ENCODE data around the gene NEK6. TPM values are rescaled to one million over a fixed set of nuclear protein-coding genes. Genes with fewer than 3 reads are reported as not detected.

NEK6 gene
- total RNA-seq, 1 donor from 2014 or later, result 23.5 TPM

DNA sequence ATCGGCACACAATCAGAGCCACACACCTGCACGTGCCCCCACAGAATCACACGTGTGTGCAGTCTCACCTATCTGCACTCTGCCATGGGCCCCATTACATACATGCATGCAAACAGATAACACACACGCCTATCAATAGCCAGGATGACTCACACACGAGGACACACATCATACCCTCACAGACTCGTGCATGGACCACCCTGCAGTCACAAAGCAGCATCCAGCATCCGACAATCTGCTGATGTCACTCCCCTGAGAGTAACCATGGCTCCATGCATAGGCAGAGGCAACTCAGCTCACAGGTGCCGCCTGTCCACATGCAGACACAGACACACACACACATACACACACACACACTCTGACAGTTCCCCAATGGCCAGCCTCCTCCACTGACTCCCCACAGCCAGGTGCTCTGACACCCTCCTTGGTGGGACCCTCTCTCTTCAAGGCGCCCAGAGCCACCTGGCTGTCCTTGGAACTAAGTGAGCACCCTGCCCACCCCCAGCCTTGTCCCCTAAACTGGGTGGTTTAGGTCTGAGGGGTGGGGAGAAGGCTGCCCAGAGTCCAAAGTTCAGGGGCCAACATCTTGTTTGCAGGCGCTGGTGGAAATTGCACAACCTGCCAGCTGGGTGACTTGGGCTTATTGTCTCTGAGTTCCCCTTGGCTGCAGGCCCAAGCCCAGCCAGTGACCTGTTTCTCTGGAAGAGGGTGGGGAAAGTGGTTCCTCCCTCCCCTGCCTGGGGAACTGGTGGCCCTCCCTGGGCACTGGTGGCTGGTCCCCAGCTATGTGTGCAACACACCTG lies 34.6 kb upstream of the NEK6 start:
- TF ChIP-seq, protein P1, sequence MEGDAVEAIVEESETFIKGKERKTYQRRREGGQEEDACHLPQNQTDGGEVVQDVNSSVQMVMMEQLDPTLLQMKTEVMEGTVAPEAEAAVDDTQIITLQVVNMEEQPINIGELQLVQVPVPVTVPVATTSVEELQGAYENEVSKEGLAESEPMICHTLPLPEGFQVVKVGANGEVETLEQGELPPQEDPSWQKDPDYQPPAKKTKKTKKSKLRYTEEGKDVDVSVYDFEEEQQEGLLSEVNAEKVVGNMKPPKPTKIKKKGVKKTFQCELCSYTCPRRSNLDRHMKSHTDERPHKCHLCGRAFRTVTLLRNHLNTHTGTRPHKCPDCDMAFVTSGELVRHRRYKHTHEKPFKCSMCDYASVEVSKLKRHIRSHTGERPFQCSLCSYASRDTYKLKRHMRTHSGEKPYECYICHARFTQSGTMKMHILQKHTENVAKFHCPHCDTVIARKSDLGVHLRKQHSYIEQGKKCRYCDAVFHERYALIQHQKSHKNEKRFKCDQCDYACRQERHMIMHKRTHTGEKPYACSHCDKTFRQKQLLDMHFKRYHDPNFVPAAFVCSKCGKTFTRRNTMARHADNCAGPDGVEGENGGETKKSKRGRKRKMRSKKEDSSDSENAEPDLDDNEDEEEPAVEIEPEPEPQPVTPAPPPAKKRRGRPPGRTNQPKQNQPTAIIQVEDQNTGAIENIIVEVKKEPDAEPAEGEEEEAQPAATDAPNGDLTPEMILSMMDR (conservative IDR thresholded peaks at IDR 0.05; ENCODE audit: low read depth, low read length), result no peak
- no peak for DNase-seq (ENCODE audit: low read depth)
- no peak overlapping the region for H3K4me3 ChIP-seq (ENCODE audit: low read depth, low read length)

DNA sequence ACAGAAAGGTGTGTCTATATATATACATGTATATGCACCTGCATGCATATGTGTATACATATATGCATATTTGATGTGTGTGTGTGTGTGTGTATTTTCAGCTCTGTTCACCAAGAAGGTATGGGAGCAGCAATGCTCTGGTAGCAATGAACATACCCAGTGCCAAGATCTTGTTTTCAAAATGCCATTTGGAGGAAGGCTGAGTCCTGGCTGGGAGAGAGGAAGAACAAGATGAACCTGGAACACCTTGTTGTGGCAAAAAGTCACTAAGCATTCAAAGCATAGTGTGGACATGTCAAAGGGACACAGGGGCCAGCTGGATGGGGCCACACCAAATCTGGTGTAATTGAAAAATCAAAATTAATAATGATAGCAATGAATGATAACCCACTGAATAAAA lies 31.8 kb upstream of the NEK6 start:
- TF ChIP-seq, protein P1 (conservative IDR thresholded peaks at IDR 0.05; ENCODE audit: low read depth, low read length), result no peak
- DNase-seq (ENCODE audit: low read depth), result no peak
- H3K4me3 ChIP-seq (ENCODE audit: low read depth, low read length), result no peak overlapping the region

DNA sequence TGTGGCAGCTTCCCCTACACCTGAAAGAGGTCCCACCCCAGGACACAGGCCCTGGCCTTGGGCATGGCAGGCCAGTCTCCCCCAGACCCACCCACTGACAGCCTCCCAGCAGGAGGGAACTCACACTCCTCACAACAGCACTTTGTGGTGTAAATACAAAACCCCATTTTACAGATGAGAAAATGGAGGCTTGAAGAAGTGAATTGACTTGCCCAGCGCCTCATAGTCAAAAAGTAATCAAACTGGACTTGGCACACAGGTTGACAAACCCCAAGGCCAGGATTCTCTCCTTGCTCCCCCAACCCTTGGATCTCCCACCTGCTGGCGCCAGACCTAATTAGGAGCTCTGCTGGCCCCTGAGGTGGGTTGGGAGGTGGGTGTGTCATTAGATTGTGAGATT lies 29.2 kb upstream of the NEK6 start:
- H3K4me3 ChIP-seq (ENCODE audit: low read depth, low read length), result no peak overlapping the region
- no peak for DNase-seq (ENCODE audit: low read depth)
- TF ChIP-seq, protein P1 (conservative IDR thresholded peaks at IDR 0.05; ENCODE audit: low read depth, low read length), result no peak

DNA sequence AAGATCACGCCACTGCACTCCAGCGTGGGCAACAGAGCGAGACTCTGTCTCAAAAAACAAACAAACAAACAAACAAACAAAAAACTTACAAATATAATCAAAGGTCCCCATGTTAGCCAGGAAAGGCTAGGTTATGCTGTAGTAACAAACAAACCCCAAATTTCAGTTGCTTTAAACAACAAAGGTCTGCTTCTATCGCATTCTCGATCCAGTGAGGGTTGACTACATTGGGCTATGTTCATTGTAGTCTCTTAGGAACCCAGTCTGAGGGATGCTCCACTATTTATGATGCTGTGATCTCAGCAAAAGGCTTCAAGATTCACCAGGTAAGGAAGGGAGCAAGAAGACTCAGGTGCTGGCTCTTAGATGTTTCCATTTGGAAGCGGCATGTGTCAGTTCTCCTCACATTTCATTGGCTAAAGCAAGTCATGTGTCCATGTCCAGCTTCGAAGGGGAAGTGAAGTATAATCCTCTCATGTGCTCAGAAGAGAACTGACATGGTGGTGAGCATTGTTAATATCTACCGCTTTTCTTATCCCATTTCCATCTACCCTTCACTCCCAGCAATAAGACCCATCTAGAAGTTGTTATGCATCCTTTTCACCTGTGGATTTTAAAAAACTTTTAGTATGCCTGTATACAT lies 26.5 kb upstream of the NEK6 start:
- no peak for DNase-seq (ENCODE audit: low read depth)
- TF ChIP-seq, protein P1 (conservative IDR thresholded peaks at IDR 0.05; ENCODE audit: low read depth, low read length), result no peak
- H3K4me3 ChIP-seq (ENCODE audit: low read depth, low read length), result no peak overlapping the region

DNA sequence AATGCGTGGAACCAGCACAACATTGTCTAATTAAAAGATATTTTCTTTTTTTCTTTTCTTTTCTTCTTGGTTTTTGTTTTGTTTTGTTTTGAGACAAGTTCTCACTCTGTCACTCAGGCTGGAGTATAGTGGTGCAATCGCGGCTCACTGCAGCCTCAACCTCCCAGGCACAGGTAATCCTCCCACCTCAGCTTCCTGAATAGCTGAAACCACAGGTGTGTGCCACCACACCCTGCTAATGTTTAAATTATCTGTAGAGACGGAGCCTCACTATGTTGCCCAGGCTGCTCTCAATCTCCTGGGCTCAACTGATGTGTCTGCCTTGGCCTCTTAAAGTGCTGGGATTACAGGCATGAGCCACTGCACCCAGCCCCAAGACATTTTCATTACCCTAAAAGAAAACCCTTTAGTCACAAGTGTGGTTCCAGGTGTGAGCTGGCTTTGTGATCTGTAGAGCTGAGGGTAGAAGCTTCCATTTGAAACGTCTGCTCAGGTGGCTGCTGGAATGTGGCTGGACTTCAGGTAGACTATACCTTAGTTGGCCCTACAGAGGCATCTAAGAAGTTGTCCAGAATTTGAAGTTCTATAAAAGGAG lies 19.1 kb upstream of the NEK6 start:
- H3K4me3 ChIP-seq (ENCODE audit: low read depth, low read length), result no peak overlapping the region
- TF ChIP-seq, protein P1 (conservative IDR thresholded peaks at IDR 0.05; ENCODE audit: low read depth, low read length), result no peak
- DNase-seq (ENCODE audit: low read depth), result no peak

DNA sequence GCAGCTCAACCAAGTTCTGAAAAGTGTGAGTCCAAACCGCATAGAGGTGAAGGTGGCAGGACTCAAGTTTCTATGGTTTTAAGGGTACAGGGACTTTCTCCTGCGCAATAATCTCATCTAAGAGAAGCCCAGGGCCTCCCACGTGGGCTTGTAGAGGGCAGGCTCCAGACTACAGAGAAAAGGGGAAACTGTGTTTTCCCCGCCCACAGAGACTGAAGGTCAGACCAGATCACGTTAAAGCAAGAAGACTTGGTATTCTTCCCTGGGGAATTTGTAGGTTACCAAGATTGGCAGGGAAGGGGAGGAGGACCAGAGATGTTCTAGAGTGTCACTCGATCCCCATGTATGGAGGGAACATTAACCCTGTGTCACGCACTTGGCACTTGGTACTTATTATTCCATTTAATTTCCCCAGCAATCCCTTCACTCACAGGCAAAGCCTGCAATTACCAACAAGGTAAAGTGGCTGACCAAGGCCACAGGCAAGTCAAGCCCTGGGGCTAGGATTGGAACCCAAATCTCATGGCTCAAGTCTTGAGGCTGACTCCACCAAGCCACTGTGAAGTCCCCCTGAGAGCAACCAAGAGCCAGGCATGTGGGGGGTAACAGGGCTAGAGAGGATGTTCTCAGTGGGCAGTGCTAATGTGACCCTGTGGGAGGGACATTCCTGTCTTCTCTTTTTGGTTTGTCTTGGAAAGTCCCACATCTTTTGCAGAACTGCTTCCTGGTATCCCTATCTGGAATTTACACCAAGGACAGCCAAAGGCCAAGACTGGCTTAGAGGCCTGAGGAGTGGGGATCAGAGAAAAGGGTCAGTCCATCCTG lies 18.3 kb upstream of the NEK6 start:
- no peak overlapping the region for H3K4me3 ChIP-seq (ENCODE audit: low read depth, low read length)
- TF ChIP-seq, protein P1 (conservative IDR thresholded peaks at IDR 0.05; ENCODE audit: low read depth, low read length), result no peak
- no peak for DNase-seq (ENCODE audit: low read depth)

All from epithelial cell of proximal tubule (primary cell).